GM12864 (cell line): ENCODE results near the gene SYT5.

Experiments
- DNase-seq: peaks from one replicate; pipeline ENCODE4 v3.0.0-alpha.2; 2011; ENCODE audit warnings: low read depth
- H3K4me3 ChIP-seq: 2 replicates; pipeline ENCODE4 v1.5.1; 2011; ENCODE audit warnings: mild to moderate bottlenecking, low read depth, low read length, control low read depth
- CTCF ChIP-seq: IDR thresholded peaks from 2 replicates; pipeline ENCODE4 v1.5.1; 2011; ENCODE audit warnings: low read depth, mild to moderate bottlenecking, moderate library complexity, low read length, control low read depth, inconsistent platforms; ENCODE audit errors: missing control alignments

SYT5 gene

DNA sequence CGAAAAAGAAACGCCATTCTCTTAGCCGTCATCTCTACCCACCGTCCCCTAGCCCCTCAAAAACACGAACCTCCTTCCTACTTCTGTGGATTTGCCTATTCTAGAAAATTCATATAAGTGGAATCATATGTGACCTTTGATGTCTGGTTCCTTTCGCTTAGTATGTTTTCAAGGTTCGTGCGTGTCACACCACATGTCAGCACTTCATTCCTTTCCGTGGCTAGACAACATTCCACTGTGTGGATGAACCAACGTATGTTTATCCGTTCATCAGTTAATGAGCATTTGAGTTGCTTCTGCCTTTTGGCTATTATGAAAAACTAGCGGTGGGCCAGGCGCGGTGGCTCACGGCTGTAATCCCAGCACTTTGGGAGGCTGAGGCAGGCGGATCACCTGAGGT lies 48.7 kb downstream of the SYT5 start:
- no peak overlapping the region for H3K4me3 ChIP-seq
- no peak for DNase-seq
- no peak for TF ChIP-seq CTCF
